Mesenchymal stem cell (in vitro differentiated cells and primary cell): ENCODE results near the gene REC114.

Experiments
- DNase-seq: peaks from one replicate; pipeline ENCODE4 v3.0.0-alpha.2; 2013
- H2AFZ ChIP-seq: one replicate; pipeline ENCODE4 v1.6.1; 2013; ENCODE audit warnings: low read depth, mild to moderate bottlenecking, control low read depth, inconsistent platforms, low read length, moderate library complexity
- H2AK5ac ChIP-seq: 2 replicates; pipeline ENCODE4 v1.6.1; 2013; ENCODE audit warnings: low read length, moderate library complexity, mild to moderate bottlenecking, inconsistent platforms; ENCODE audit not compliant: severe bottlenecking
- H2BK120ac ChIP-seq: one replicate; pipeline ENCODE4 v1.6.1; 2013; ENCODE audit warnings: low read depth, mild to moderate bottlenecking, inconsistent platforms, low read length, moderate library complexity
- H2BK12ac ChIP-seq, 2 experiments: one replicate each; pipeline ENCODE4 v1.6.1; 2013; ENCODE audit warnings: inconsistent platforms in 2 of 2, low read length in 2 of 2, mild to moderate bottlenecking in 2 of 2, moderate library complexity in 2 of 2, control low read depth in 1 of 2
- H2BK15ac ChIP-seq: one replicate; pipeline ENCODE4 v1.6.1; 2013; ENCODE audit warnings: mild to moderate bottlenecking, low read depth, inconsistent platforms; ENCODE audit not compliant: poor library complexity, severe bottlenecking
- H2BK5ac ChIP-seq: 2 replicates; pipeline ENCODE4 v1.6.1; 2013; ENCODE audit warnings: low read depth, mild to moderate bottlenecking, low read length, control low read depth, inconsistent platforms; ENCODE audit not compliant: poor library complexity, severe bottlenecking
- H3K14ac ChIP-seq, 2 experiments: one replicate each; pipeline ENCODE4 v1.6.1; 2013; ENCODE audit warnings: inconsistent platforms in 2 of 2, low read length in 2 of 2, control low read depth in 1 of 2, mild to moderate bottlenecking in 1 of 2, moderate library complexity in 1 of 2
- H3K18ac ChIP-seq, 2 experiments: one replicate each; pipeline ENCODE4 v1.6.1; 2013; ENCODE audit warnings: inconsistent platforms in 2 of 2, low read length in 2 of 2, control low read depth in 1 of 2, low read depth in 1 of 2, mild to moderate bottlenecking in 1 of 2
- H3K23ac ChIP-seq, 2 experiments: one replicate each; pipeline ENCODE4 v1.6.1; 2013; ENCODE audit warnings: inconsistent platforms in 2 of 2, low read length in 2 of 2, mild to moderate bottlenecking in 2 of 2, moderate library complexity in 2 of 2, control low read depth in 1 of 2
- H3K27ac ChIP-seq: 2 replicates; pipeline ENCODE4 v1.5.1; 2013; ENCODE audit warnings: mild to moderate bottlenecking, moderate library complexity, low read length, control low read depth, inconsistent platforms; ENCODE audit not compliant: poor library complexity, severe bottlenecking
- H3K27me3 ChIP-seq, 2 experiments: 2 replicates each; pipeline versions ENCODE4 v1.6.1 to v1.7.0; 2013; ENCODE audit warnings: low read length in 2 of 2, mild to moderate bottlenecking in 2 of 2, moderate library complexity in 2 of 2, control low read depth in 1 of 2, inconsistent platforms in 1 of 2; ENCODE audit not compliant: control insufficient read depth in 1 of 2, insufficient read depth in 1 of 2
- H3K36me3 ChIP-seq, 2 experiments: 2 replicates each; pipeline versions ENCODE4 v1.6.1 to v1.7.0; 2013; ENCODE audit warnings: low read length in 2 of 2, control low read depth in 1 of 2, inconsistent platforms in 1 of 2, low read depth in 1 of 2, mild to moderate bottlenecking in 1 of 2; ENCODE audit not compliant: insufficient read depth in 2 of 2, control insufficient read depth in 1 of 2
- H3K4ac ChIP-seq, 2 experiments: one replicate each; pipeline ENCODE4 v1.6.1; 2013; ENCODE audit warnings: inconsistent platforms in 2 of 2, low read length in 2 of 2, mild to moderate bottlenecking in 2 of 2, moderate library complexity in 2 of 2, control low read depth in 1 of 2, low read depth in 1 of 2
- H3K4me1 ChIP-seq: 2 replicates; pipeline ENCODE4 v1.6.1; 2013; ENCODE audit warnings: low read depth, low read length, control low read depth; ENCODE audit not compliant: control insufficient read depth, insufficient read depth
- H3K4me2 ChIP-seq: 2 replicates; pipeline ENCODE4 v1.6.1; 2013; ENCODE audit warnings: low read length, mild to moderate bottlenecking, inconsistent platforms; ENCODE audit not compliant: poor library complexity, severe bottlenecking
- H3K4me3 ChIP-seq, 2 experiments: 2 replicates each; pipeline versions ENCODE4 v1.5.1 to v1.7.0; 2013; ENCODE audit warnings: low read length in 2 of 2, mild to moderate bottlenecking in 2 of 2, control low read depth in 1 of 2, low read depth in 1 of 2; ENCODE audit not compliant: insufficient read depth in 1 of 2
- H3K79me1 ChIP-seq: replicated peaks from 2 replicates; pipeline ENCODE4 v1.6.1; 2013; ENCODE audit warnings: mild to moderate bottlenecking, control low read depth, low read length, inconsistent platforms; ENCODE audit not compliant: poor library complexity, severe bottlenecking
- H3K9ac ChIP-seq: 2 replicates; pipeline ENCODE4 v1.7.0; 2013; ENCODE audit warnings: mild to moderate bottlenecking, low read length, moderate library complexity
- H3K9me3 ChIP-seq: 2 replicates; pipeline ENCODE4 v1.7.0; 2013; ENCODE audit warnings: mild to moderate bottlenecking, low read length; ENCODE audit not compliant: control insufficient read depth
- H4K8ac ChIP-seq: one replicate; pipeline ENCODE4 v1.6.1; 2013; ENCODE audit warnings: inconsistent platforms, mild to moderate bottlenecking, low read length, moderate library complexity
- H4K91ac ChIP-seq: one replicate; pipeline ENCODE4 v1.6.1; 2013; ENCODE audit warnings: mild to moderate bottlenecking, low read length, inconsistent platforms
- WGBS: methylation state at CpG from one replicate; pipeline ENCODE4 v1.1.7; 2013; ENCODE audit warnings: mixed read lengths; 5-methylcytosine and 5-hydroxymethylcytosine counted together

Gene REC114

DNA sequence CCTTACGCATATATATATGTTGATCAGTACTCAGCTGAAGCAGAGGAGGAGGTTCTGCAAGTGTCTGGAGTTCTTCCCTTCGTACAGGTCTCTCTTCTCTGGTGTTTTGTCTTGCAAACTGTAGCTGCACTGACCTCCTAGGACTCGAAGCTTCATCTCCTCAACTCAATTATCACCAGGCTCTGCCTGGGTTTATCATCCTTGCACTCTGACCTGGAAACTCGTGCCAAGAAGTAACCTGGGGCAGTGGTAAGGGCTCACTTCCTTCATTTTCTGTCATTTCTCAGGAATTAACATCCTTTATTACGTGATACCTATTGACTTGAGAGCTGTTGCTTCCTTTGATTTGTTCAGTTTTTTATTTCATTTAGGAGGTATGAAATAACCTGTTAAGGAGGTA, 14.4 kb downstream of the REC114 start:
- Histone ChIP-seq H3K27ac (no peak overlapping the region), H3K79me1 (no peaks in the 10 kb centered on the region), H2BK120ac (no peak overlapping the region), H3K4me1 (no peaks in the 10 kb centered on the region), H2BK5ac (no peak overlapping the region), H3K9ac (no peak overlapping the region), H2BK12ac (no peak overlapping the region), H4K8ac (no peak overlapping the region), H3K4me2 (no peak overlapping the region), H3K4ac (no peak overlapping the region), H3K9me3 (no peaks in the 10 kb centered on the region), H3K27me3 (peaks cover 4 to 19% of the 10 kb centered on the region in 2 experiments), H3K23ac (no peak overlapping the region), H3K4me3 (no peak overlapping the region), H3K18ac (no peak overlapping the region), H2AK5ac (no peak overlapping the region), H3K14ac (no peak overlapping the region), H4K91ac (no peak overlapping the region), H2BK15ac (no peak overlapping the region), H2AFZ (no peak overlapping the region), H3K36me3 (no peaks in the 10 kb centered on the region)
- DNase-seq = no peak
- 62% methylated on average over 4 of the region's 5 CpGs for WGBS

DNA sequence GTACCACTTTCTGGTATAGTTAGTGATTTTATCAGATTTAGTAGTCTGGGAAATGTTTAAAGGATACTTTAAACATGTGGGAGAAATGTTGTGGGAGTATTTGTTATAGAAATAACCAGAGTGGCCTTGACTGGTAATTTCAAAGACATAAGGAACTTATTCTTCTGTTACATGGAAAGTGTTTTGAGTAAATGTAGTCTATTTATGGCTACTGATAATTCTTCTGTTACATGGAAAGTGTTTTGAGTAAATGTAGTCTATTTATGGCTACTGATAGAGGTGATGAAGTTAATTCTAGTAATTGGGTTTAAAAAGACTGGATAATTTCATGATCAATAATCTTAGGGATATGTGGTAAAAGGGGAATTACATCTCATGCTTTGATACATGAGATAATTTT, 17.7 kb downstream of the REC114 start:
- H3K18ac ChIP-seq = no peak overlapping the region
- no peak overlapping the region for H3K27ac ChIP-seq
- no peak overlapping the region for H3K14ac ChIP-seq
- no peak overlapping the region for H2BK5ac ChIP-seq
- DNase-seq = no peak
- no peak overlapping the region for H3K4me3 ChIP-seq
- no peak overlapping the region for H4K8ac ChIP-seq
- no peak overlapping the region for H3K23ac ChIP-seq
- H3K4me1 ChIP-seq = no peaks in the 10 kb centered on the region
- no peaks in the 10 kb centered on the region for H3K36me3 ChIP-seq
- no peak overlapping the region for H2BK15ac ChIP-seq
- no peak overlapping the region for H2AK5ac ChIP-seq
- H3K79me1 ChIP-seq = no peaks in the 10 kb centered on the region
- no peak overlapping the region for H2BK120ac ChIP-seq
- no peak overlapping the region for H3K9ac ChIP-seq
- no peak overlapping the region for H3K4me2 ChIP-seq
- H2BK12ac ChIP-seq = no peak overlapping the region
- H3K9me3 ChIP-seq = no peaks in the 10 kb centered on the region
- H3K4ac ChIP-seq = no peak overlapping the region
- H4K91ac ChIP-seq = no peak overlapping the region
- no peak overlapping the region for H2AFZ ChIP-seq
- H3K27me3 ChIP-seq = peaks cover 4 to 28% of the 10 kb centered on the region in 2 experiments

DNA sequence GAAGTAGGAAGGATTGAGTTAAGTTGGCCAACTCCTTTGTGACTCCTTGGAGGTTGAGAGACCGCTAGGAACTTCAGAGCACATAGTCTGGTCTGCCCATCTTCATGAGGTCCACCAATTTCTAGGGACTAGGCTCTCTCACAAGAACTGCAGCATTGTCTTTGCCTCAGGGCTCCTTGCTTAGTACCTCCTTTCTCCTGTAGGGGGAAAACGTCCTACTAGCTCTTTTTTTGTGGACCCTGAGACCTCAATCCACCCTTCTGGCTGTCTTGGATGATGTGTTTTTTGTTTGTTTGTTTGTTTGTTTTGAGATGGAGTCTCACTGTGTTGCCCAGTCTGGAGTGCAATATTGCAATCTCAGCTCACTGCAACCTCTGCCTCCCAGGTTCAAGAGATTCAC, 21.6 kb downstream of the REC114 start:
- H2BK120ac ChIP-seq = no peak overlapping the region
- no peak overlapping the region for H2BK15ac ChIP-seq
- H3K27me3 ChIP-seq = peaks cover 0 to 25% of the 10 kb centered on the region in 2 experiments
- no peaks in the 10 kb centered on the region for H3K36me3 ChIP-seq
- no peak overlapping the region for H3K27ac ChIP-seq
- H2AFZ ChIP-seq = no peak overlapping the region
- no peak overlapping the region for H3K23ac ChIP-seq
- DNase-seq = peak; percentile 1
- H3K4me3 ChIP-seq = no peak overlapping the region
- 38% methylated on average over 1 of the region's 2 CpGs for WGBS
- H3K4ac ChIP-seq = no peak overlapping the region
- no peak overlapping the region for H3K4me2 ChIP-seq
- H4K8ac ChIP-seq = no peak overlapping the region
- H3K9me3 ChIP-seq = no peaks in the 10 kb centered on the region
- no peak overlapping the region for H2BK5ac ChIP-seq
- H3K79me1 ChIP-seq = no peaks in the 10 kb centered on the region
- H3K18ac ChIP-seq = no peak overlapping the region
- no peak overlapping the region for H3K14ac ChIP-seq
- H2AK5ac ChIP-seq = no peak overlapping the region
- no peak overlapping the region for H3K9ac ChIP-seq
- H3K4me1 ChIP-seq = no peaks in the 10 kb centered on the region
- H4K91ac ChIP-seq = no peak overlapping the region
- no peak overlapping the region for H2BK12ac ChIP-seq

DNA sequence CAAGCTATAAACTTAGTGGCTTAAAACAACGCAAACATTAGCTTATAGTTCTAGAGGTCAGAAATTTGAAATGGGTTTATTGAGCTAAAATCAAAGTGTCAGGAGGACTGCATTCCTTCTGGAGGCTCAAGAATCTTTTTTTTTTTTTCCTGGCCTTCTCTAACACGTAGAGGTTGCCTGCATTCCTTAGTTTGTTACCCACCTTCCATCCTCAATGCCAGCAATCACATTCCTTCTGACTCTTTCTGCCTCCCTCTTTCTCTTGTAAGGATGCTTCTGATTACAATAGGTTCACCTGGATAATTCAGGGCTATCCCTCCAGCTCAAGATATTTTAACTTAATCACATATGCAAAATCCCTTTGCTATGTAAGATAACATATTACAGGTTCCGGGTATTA, 24.8 kb downstream of the REC114 start:
- WGBS = 51% methylated on average over 2 of the region's 3 CpGs
- Histone ChIP-seq H2AK5ac (no peak overlapping the region), H4K8ac (no peak overlapping the region)

More for the DNA sequence above, 24.8 kb downstream of the REC114 start:
- H2BK120ac ChIP-seq = no peak overlapping the region
- H3K4me2 ChIP-seq = no peak overlapping the region
- H3K79me1 ChIP-seq = no peaks in the 10 kb centered on the region
- no peak overlapping the region for H3K4me3 ChIP-seq
- no peaks in the 10 kb centered on the region for H3K4me1 ChIP-seq
- H3K27ac ChIP-seq = no peak overlapping the region
- no peaks in the 10 kb centered on the region for H3K9me3 ChIP-seq
- H3K36me3 ChIP-seq = no peaks in the 10 kb centered on the region
- no peak overlapping the region for H2BK5ac ChIP-seq
- peaks cover 4 to 33% of the 10 kb centered on the region in 2 experiments for H3K27me3 ChIP-seq
- no peak overlapping the region for H3K14ac ChIP-seq
- H4K91ac ChIP-seq = no peak overlapping the region
- no peak overlapping the region for H3K9ac ChIP-seq
- H2BK15ac ChIP-seq = no peak overlapping the region
- H3K23ac ChIP-seq = no peak overlapping the region
- H3K18ac ChIP-seq = no peak overlapping the region
- H2AFZ ChIP-seq = no peak overlapping the region
- no peak for DNase-seq
- no peak overlapping the region for H3K4ac ChIP-seq
- no peak overlapping the region for H2BK12ac ChIP-seq
